GM12892 (cell line): ENCODE data around the gene COL26A1.

Source experiments
- POLR2A ChIP-seq: IDR thresholded peaks from 2 replicates; pipeline ENCODE4 v1.6.1; 2011; ENCODE audit warnings: low read depth, low read length, control low read depth
- POLR2AphosphoS5 ChIP-seq: IDR thresholded peaks from 2 replicates; pipeline ENCODE4 v1.6.1; 2011; ENCODE audit warnings: low read depth, low read length, control low read depth
- TAF1 ChIP-seq: IDR thresholded peaks from 2 replicates; pipeline ENCODE4 v1.6.1; 2011; ENCODE audit warnings: low read depth, mild to moderate bottlenecking, control low read depth, low read length, borderline replicate concordance

- TF ChIP-seq POLR2A (no peak), POLR2AphosphoS5 (no peak), TAF1 (no peak)
Observed at GRCh38 chr7:101486433-101487104, 123.9 kb downstream of the COL26A1 start.
